Lower leg skin (tissue), 3 donors: ENCODE data around the gene KIRREL3.

ENCODE experiments used
- POLR2A ChIP-seq, 2 donors: fragments of 450-650 bp; IDR thresholded peaks; one replicate each; pipeline ENCODE4 v1.6.1; 2016 to 2017; ENCODE audit warnings: antibody characterized with exemption in 2 of 2, mild to moderate bottlenecking in 1 of 2, moderate library complexity in 1 of 2
- TF ChIP-seq, protein P1 (sequence below), 3 donors: fragments of 450-650 bp; IDR thresholded peaks; one replicate each; pipeline ENCODE4 v1.5.1; 2016; ENCODE audit warnings: antibody characterized with exemption in 3 of 3, mild to moderate bottlenecking in 3 of 3, moderate library complexity in 2 of 3

DNA sequence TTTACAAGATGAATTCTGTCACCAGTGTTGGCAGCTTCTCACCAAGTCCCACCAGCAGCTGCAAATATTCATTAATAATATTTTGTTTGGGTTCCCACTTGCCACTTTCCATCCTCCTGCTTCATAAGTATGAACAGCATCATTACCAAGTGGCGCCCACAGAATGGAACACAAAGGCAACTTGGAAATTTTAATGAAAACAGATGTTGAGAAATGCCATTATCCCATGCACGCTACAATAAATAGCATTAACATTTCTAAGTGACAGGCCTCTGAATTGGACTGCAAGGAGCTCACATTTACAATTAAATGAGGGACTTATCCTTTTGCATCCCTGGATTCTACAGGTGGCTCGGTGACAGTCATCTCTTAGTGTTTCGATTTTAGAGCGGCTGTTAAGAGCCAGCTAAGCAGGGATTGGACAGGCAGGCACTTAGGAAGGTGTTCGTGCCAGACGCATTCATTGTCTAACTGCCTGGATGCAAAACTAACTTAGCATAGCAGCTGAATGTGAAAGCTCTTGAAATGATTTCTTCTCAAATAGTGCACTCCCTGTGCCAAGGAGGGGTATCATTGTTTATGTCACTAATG, 170.3 kb downstream of the KIRREL3 start:
- TF ChIP-seq, protein P1, sequence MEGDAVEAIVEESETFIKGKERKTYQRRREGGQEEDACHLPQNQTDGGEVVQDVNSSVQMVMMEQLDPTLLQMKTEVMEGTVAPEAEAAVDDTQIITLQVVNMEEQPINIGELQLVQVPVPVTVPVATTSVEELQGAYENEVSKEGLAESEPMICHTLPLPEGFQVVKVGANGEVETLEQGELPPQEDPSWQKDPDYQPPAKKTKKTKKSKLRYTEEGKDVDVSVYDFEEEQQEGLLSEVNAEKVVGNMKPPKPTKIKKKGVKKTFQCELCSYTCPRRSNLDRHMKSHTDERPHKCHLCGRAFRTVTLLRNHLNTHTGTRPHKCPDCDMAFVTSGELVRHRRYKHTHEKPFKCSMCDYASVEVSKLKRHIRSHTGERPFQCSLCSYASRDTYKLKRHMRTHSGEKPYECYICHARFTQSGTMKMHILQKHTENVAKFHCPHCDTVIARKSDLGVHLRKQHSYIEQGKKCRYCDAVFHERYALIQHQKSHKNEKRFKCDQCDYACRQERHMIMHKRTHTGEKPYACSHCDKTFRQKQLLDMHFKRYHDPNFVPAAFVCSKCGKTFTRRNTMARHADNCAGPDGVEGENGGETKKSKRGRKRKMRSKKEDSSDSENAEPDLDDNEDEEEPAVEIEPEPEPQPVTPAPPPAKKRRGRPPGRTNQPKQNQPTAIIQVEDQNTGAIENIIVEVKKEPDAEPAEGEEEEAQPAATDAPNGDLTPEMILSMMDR (IDR thresholded peaks at IDR 0.05), result no peak
- no peak for TF ChIP-seq POLR2A (IDR thresholded peaks at IDR 0.05)
